Liver (tissue), 3 donors: Measurements from ENCODE around the gene RALGPS1.

Source experiments
- FOXA1 ChIP-seq: IDR thresholded peaks from 2 replicates; pipeline ENCODE4 v1.6.1; 2016; ENCODE audit warnings: antibody characterized with exemption
- SP1 ChIP-seq: IDR thresholded peaks from 2 replicates; pipeline ENCODE4 v1.6.1; 2018; ENCODE audit warnings: antibody characterized with exemption, mild to moderate bottlenecking
- TF ChIP-seq, protein P1 (sequence below): fragments of 150-350 bp; IDR thresholded peaks from 2 replicates; pipeline ENCODE4 v1.5.1; 2017; ENCODE audit warnings: improper control_type of control experiment, low read depth, low read length; ENCODE audit not compliant: missing input control
- TF ChIP-seq, protein P2 (sequence below): IDR thresholded peaks from 2 replicates; pipeline ENCODE4 v1.6.1; 2016; ENCODE audit warnings: antibody characterized with exemption, mild to moderate bottlenecking
- donor health status: healthy.
- donor health status: healthy.

GRCh38 chr9:127129718-127130085, 215.1 kb downstream of the RALGPS1 start:
- TF ChIP-seq, protein P1, sequence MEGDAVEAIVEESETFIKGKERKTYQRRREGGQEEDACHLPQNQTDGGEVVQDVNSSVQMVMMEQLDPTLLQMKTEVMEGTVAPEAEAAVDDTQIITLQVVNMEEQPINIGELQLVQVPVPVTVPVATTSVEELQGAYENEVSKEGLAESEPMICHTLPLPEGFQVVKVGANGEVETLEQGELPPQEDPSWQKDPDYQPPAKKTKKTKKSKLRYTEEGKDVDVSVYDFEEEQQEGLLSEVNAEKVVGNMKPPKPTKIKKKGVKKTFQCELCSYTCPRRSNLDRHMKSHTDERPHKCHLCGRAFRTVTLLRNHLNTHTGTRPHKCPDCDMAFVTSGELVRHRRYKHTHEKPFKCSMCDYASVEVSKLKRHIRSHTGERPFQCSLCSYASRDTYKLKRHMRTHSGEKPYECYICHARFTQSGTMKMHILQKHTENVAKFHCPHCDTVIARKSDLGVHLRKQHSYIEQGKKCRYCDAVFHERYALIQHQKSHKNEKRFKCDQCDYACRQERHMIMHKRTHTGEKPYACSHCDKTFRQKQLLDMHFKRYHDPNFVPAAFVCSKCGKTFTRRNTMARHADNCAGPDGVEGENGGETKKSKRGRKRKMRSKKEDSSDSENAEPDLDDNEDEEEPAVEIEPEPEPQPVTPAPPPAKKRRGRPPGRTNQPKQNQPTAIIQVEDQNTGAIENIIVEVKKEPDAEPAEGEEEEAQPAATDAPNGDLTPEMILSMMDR = no peak
- TF ChIP-seq FOXA1 = no peak
- TF ChIP-seq, protein P2, sequence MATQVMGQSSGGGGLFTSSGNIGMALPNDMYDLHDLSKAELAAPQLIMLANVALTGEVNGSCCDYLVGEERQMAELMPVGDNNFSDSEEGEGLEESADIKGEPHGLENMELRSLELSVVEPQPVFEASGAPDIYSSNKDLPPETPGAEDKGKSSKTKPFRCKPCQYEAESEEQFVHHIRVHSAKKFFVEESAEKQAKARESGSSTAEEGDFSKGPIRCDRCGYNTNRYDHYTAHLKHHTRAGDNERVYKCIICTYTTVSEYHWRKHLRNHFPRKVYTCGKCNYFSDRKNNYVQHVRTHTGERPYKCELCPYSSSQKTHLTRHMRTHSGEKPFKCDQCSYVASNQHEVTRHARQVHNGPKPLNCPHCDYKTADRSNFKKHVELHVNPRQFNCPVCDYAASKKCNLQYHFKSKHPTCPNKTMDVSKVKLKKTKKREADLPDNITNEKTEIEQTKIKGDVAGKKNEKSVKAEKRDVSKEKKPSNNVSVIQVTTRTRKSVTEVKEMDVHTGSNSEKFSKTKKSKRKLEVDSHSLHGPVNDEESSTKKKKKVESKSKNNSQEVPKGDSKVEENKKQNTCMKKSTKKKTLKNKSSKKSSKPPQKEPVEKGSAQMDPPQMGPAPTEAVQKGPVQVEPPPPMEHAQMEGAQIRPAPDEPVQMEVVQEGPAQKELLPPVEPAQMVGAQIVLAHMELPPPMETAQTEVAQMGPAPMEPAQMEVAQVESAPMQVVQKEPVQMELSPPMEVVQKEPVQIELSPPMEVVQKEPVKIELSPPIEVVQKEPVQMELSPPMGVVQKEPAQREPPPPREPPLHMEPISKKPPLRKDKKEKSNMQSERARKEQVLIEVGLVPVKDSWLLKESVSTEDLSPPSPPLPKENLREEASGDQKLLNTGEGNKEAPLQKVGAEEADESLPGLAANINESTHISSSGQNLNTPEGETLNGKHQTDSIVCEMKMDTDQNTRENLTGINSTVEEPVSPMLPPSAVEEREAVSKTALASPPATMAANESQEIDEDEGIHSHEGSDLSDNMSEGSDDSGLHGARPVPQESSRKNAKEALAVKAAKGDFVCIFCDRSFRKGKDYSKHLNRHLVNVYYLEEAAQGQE = no peak
- no peak for TF ChIP-seq SP1
